ENCODE results near the gene MSL1.
A peak's percentile ranks its signal among the peaks of the same experiment; 100 is the strongest.

Gene MSL1

DNA sequence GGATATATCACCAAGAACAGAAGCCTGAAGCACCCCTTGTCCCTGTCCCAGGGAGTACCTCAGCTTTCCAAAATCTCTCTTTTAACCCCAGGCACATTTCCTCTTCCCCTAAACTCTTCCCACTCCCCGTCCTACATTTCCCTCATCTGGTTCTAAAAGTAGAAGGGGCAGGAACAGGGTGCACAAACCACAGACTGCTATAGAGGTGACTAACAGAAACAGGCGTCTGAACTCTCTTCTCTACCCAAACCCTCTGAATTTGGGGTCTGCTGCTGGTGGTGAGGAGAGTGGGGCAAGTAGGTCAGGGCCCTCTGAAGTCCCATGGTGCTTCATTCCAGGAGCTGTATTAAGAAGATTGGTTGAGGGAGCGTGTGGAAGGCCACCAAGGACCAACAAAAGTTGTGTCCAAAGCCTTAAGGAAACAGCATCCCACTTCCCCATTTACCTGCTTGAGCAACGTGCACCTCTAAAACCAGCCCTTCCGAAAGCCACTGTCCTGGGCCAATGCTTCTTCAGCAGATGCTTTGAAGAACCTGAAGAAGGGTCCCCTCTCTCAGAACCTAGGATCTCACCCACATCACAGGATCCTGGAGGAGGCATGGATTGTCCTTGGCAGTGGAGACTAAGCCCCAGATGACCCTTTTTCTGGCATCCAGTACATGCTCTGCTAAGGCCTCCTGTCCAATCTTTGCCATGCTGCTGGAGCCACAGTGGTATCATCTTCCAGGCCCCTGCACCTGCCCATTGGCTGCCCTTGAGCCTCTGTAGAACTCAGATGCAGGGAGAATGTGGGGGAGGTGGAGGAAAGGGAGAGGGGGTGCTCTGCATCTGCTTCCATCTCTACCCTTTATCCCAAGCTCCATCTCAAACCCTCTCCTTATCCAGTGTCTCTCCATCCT is 15.7 kb upstream of the MSL1 start:
- DNase-seq (ENCODE audit: low read depth) = no peak

DNA sequence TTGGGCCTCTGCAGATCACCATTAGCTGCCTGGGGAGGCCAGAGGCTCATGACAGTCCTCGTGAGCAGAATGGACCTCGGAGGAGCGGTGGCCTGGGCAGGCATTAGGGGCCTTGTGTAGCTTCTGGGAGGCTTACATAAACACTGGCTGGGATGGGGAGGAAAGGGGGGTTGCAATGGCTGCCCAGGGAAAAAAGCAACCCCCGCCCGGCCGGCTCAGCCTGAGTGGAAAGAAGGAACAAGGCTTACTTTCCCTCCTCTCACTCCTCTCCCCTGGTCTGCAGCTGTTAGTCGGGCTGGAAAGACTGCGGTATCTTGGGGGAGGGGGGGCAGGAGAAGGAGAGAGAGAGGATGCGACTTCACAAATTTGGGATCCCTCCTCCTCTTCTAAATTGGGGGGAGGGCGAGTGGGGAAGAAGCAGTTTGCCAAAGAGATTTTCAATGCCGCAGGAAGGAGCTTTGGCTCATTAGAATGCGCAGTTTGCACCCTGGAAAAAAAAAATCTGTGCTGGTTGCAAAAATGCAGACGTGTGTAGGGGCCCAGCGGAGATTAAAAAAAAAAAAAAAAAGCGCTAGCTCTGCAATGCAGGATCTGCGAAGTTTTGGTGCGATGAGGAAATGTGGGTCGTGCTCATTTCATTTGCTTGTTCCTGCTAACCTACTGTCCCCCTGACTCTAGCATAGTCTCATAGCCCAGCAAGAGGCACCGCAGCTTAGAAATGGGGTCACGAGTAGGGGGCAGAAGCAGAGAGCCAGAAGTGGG is 14.8 kb upstream of the MSL1 start:
- H3K4me3 ChIP-seq (ENCODE audit: control insufficient read depth, low read depth, low read length) = no peak overlapping the region
- no peak for DNase-seq (ENCODE audit: low read depth)
- TF ChIP-seq, protein P1, sequence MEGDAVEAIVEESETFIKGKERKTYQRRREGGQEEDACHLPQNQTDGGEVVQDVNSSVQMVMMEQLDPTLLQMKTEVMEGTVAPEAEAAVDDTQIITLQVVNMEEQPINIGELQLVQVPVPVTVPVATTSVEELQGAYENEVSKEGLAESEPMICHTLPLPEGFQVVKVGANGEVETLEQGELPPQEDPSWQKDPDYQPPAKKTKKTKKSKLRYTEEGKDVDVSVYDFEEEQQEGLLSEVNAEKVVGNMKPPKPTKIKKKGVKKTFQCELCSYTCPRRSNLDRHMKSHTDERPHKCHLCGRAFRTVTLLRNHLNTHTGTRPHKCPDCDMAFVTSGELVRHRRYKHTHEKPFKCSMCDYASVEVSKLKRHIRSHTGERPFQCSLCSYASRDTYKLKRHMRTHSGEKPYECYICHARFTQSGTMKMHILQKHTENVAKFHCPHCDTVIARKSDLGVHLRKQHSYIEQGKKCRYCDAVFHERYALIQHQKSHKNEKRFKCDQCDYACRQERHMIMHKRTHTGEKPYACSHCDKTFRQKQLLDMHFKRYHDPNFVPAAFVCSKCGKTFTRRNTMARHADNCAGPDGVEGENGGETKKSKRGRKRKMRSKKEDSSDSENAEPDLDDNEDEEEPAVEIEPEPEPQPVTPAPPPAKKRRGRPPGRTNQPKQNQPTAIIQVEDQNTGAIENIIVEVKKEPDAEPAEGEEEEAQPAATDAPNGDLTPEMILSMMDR (conservative IDR thresholded peaks at IDR 0.05; ENCODE audit: control insufficient read depth, insufficient read depth, low read depth, low read length) = no peak

More for the DNA sequence above, 15.7 kb upstream of the MSL1 start:
- no peak overlapping the region for H3K4me3 ChIP-seq (ENCODE audit: control insufficient read depth, low read depth, low read length)
- TF ChIP-seq, protein P1 (conservative IDR thresholded peaks at IDR 0.05; ENCODE audit: control insufficient read depth, insufficient read depth, low read depth, low read length) = no peak

DNA sequence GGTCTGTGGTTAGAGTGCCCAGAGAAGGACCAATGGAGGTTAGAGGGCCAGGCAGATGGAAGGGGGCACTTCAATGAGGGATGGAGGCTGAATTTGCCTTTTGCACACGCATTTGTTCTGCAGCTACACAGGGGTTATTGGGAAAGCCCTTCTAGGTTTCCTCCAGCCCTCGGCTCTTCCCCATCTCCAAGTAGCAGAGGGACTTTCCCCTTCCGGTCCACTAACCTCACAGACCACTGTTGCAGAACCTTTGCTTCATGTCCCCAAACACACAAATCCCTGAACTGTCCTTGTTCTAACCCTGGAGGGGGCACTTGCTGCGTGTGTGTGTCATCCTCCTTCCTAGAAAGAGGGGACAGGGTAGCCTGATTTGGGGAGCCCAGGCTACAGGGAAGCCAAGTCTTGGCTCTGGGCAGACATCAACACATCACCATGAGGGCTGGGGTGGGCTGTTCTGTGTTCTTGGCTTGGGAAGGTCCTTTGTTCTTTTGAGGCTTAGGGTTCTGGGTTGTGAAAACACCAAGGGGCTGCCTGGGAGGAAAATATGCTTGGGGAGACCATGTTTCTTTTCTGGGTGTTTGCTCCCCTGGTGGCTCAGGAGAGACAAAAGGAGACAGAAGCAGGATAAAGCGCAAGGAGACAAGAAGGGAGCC is 14.1 kb upstream of the MSL1 start:
- peak; percentile 43 for DNase-seq (ENCODE audit: low read depth)
- TF ChIP-seq, protein P1 (conservative IDR thresholded peaks at IDR 0.05; ENCODE audit: control insufficient read depth, insufficient read depth, low read depth, low read length) = no peak
- no peak overlapping the region for H3K4me3 ChIP-seq (ENCODE audit: control insufficient read depth, low read depth, low read length)

DNA sequence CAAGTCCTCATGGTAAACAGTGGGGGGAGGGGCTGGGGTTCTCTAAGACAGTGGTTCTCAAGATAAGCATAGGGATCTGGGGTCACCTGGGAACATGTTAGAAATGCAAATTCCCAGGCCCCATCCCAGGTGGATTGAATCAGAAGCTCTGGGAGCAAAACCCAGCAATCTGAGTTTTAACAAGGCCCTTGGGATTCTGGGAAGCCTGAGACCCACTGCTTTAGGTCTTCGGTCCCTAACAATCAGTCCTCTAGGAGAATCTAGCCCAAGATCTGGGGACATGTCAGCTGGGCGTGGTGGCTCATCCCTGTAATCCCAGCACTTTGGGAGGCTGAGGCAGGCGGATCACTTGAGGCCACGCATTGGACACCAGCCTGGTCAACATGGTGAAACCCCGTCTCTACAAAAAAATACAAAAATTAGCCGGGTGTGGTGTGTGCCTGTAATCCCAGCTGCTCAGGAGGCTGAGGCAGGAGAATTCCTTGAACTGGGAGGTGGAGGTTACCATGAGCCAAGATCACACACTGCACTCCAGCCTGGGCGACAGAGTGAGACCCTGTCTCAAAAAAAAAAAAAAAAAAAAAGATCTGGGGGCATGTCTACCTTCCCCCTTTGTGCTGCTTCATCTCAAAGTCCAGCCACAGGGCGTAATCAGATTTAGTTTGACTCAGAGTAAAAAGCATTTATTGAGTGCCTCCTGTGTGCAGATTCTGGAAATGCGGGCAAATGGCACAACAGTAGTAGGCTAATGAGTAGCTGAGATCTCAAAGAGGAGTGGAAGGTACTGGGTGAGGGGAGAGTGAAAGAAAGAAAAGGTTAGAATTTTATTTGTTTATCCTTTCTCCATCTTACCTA is 12.6 kb upstream of the MSL1 start:
- DNase-seq (ENCODE audit: low read depth) = peak; percentile 38
- TF ChIP-seq, protein P1 (conservative IDR thresholded peaks at IDR 0.05; ENCODE audit: control insufficient read depth, insufficient read depth, low read depth, low read length) = peak; percentile 35
- no peak overlapping the region for H3K4me3 ChIP-seq (ENCODE audit: control insufficient read depth, low read depth, low read length)

DNA sequence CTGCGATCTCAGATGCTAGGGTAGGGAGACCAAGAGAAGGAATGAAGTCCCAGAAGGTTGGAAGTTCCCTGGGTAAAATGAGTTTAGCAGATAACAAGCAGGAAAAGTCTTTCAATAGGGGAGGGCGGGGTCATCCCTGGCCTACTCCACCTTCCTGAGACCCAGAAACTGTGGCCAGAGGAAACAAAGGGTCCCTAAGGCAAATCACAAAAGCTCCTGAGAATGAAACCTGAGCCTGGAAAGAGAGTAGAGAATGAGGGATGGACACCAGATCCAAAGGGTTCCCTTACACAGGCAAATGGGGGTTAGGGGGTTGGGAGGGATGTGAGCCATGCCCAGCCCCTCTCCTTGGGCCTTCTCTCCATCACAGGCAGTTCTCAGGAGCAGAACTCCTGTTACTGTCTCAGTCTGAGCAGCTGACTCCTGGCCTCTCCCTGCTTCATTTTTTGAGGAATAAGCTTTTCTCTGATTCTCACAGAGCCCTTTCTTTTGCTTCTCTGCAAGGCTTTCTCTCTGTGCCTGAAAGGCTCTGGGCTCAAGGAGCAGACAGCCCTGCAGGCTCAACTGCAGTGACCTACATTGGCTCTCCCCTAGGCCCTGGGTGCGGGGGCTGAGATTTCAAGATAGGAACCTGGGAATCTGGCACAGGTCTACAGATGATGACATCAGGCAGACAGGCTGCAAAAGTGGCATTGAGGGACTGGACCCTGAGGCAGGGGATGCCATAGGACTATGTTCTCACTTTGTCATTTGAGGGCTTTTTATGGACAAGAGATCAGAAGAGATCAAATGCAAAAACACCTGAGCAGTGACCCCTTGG is 11.5 kb upstream of the MSL1 start:
- H3K4me3 ChIP-seq (ENCODE audit: control insufficient read depth, low read depth, low read length) = no peak overlapping the region
- TF ChIP-seq, protein P1 (conservative IDR thresholded peaks at IDR 0.05; ENCODE audit: control insufficient read depth, insufficient read depth, low read depth, low read length) = no peak
- DNase-seq (ENCODE audit: low read depth) = no peak
